Measurements from ENCODE around the gene METAP1D. TPM values are rescaled to one million over a fixed set of nuclear protein-coding genes. Genes with fewer than 3 reads are reported as not detected.

The METAP1D gene
- total RNA-seq, 1 experiment from 2014 or later, result 8.6 TPM

GRCh38 chr2:172074254-172074653, 74.5 kb downstream of the METAP1D start:
- H3K36me3 ChIP-seq (ENCODE audit: control insufficient read depth, insufficient read depth, low read length), result no peaks in the 10 kb centered on the region; the same call in 1 of the 2 replicates
- CTCF ChIA-PET, result no interaction called here
- no peak overlapping the region for H3K4me3 ChIP-seq (ENCODE audit: low read depth in 2 of 2, low read length in 2 of 2)
- TF ChIP-seq POLR2AphosphoS5 (IDR thresholded peaks at IDR 0.05; ENCODE audit: low read depth, low read length) (no peak), SIN3A (IDR thresholded peaks at IDR 0.05; ENCODE audit: borderline replicate concordance, insufficient read depth, low read depth, low read length) (no peak), REST (IDR thresholded peaks at IDR 0.05; ENCODE audit: insufficient read depth in 1 of 2, low read depth in 2 of 2, low read length in 1 of 2) (no peak), CTCF (IDR thresholded peaks at IDR 0.05) (no peak), TCF7L2 (IDR thresholded peaks at IDR 0.05; ENCODE audit: low read depth, low read length) (no peak)
- no peaks in the 10 kb centered on the region for H3K27me3 ChIP-seq (ENCODE audit: control insufficient read depth, insufficient read depth, low read length)
- H3K27ac ChIP-seq (ENCODE audit: low read length), result no peak overlapping the region
- POLR2A ChIA-PET, result no interaction called here
- no TSS peak for BruUV-seq (replicated peaks)
- no peaks in the 10 kb centered on the region for H3K4me1 ChIP-seq (ENCODE audit: control insufficient read depth, insufficient read depth, low read length)
- intact Hi-C loops (cut with micrococcal nuclease; ENCODE audit: unreplicated experiment), result no loop called here
- ATAC-seq, result no peak
- in situ Hi-C loops (cut with HindIII; ENCODE audit: low pct_unique_long_range_greater_than_20kb, low sequenced_read_pairs), result no loop called here
- DNase-seq (ENCODE audit: low read depth, low spot score), result no peak
- no peaks in the 10 kb centered on the region for H3K9me3 ChIP-seq (ENCODE audit: control insufficient read depth, insufficient read depth, low read depth, low read length)

GRCh38 chr2:172079416-172079815, 79.7 kb downstream of the METAP1D start:
- CTCF ChIA-PET, result interaction anchor here (0.7 kb wide), 1 partner anchor 20 kb away, joined by 3 read pairs; no protein-coding TSS in a partner anchor
- no TSS peak for BruUV-seq (replicated peaks)
- Histone ChIP-seq H3K36me3 (ENCODE audit: control insufficient read depth, insufficient read depth, low read length) (no peaks in the 10 kb centered on the region), H3K4me1 (ENCODE audit: control insufficient read depth, insufficient read depth, low read length) (peaks cover 3% of the 10 kb centered on the region), H3K27me3 (ENCODE audit: control insufficient read depth, insufficient read depth, low read length) (no peaks in the 10 kb centered on the region), H3K4me3 (ENCODE audit: low read depth in 2 of 2, low read length in 2 of 2) (no peak overlapping the region), H3K27ac (ENCODE audit: low read length) (no peak overlapping the region), H3K9me3 (ENCODE audit: control insufficient read depth, insufficient read depth, low read depth, low read length) (no peaks in the 10 kb centered on the region)
- ATAC-seq (no peak), DNase-seq (ENCODE audit: low read depth, low spot score) (no peak)
- POLR2A ChIA-PET, result no interaction called here
- in situ Hi-C loops (cut with HindIII; ENCODE audit: low pct_unique_long_range_greater_than_20kb, low sequenced_read_pairs), result no loop called here
- TF ChIP-seq REST (IDR thresholded peaks at IDR 0.05; ENCODE audit: insufficient read depth in 1 of 2, low read depth in 2 of 2, low read length in 1 of 2), result no peak
- no peak for TF ChIP-seq SIN3A (IDR thresholded peaks at IDR 0.05; ENCODE audit: borderline replicate concordance, insufficient read depth, low read depth, low read length)
- no peak for TF ChIP-seq TCF7L2 (IDR thresholded peaks at IDR 0.05; ENCODE audit: low read depth, low read length)
- no peak for TF ChIP-seq POLR2AphosphoS5 (IDR thresholded peaks at IDR 0.05; ENCODE audit: low read depth, low read length)
- no peak for TF ChIP-seq CTCF (IDR thresholded peaks at IDR 0.05)
- intact Hi-C loops (cut with micrococcal nuclease; ENCODE audit: unreplicated experiment), result no loop called here

Data from Panc1 (cell line).